ENCODE measurements around the gene ULK1.

GRCh38 chr12:131867891-131868675 is 26.3 kb upstream of the ULK1 start:
- TF ChIP-seq CTCF (IDR thresholded peaks at IDR 0.05): no peak
- no peak for TF ChIP-seq POLR2A (IDR thresholded peaks at IDR 0.05)

Measured in uterus (tissue), 2 donors.